C4-2B (cell line): Measurements from ENCODE around the gene ANKEF1.

Experiments
- ZFX ChIP-seq: fragments of 450-650 bp; IDR thresholded peaks from 2 replicates; pipeline ENCODE4 v1.6.1; 2017
- TF ChIP-seq, protein P1 (sequence below): fragments of 450-650 bp; conservative IDR thresholded peaks from 2 replicates; pipeline ENCODE4 v1.5.1; 2017; ENCODE audit warnings: mild to moderate bottlenecking

DNA sequence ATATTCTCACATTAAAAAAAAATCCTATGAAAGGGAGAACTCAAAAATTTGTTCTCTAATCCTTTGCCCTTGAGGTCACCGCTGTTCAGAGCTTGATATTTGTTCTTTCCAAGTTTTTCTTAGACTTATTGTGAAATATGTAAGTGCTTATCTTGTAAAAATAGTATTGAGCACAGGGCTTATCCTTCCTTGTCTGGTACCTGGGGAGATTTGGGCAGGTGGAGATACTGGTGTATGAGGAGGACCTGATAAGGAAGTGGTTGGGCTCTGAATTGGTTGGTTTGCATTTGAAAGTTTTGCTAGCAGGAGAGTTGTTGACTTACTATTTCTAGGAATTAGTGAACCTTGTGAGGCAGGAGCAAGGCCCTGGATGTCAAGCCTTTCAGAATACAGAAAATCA is 28.9 kb upstream of the ANKEF1 start:
- TF ChIP-seq, protein P1, sequence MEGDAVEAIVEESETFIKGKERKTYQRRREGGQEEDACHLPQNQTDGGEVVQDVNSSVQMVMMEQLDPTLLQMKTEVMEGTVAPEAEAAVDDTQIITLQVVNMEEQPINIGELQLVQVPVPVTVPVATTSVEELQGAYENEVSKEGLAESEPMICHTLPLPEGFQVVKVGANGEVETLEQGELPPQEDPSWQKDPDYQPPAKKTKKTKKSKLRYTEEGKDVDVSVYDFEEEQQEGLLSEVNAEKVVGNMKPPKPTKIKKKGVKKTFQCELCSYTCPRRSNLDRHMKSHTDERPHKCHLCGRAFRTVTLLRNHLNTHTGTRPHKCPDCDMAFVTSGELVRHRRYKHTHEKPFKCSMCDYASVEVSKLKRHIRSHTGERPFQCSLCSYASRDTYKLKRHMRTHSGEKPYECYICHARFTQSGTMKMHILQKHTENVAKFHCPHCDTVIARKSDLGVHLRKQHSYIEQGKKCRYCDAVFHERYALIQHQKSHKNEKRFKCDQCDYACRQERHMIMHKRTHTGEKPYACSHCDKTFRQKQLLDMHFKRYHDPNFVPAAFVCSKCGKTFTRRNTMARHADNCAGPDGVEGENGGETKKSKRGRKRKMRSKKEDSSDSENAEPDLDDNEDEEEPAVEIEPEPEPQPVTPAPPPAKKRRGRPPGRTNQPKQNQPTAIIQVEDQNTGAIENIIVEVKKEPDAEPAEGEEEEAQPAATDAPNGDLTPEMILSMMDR: no peak
- TF ChIP-seq ZFX: no peak
